Astrocyte of the spinal cord (primary cell): ENCODE measurements around the gene UBE4A.
"Not testable (repeated sequence)": the region's sequence is repeated elsewhere in the genome, so short reads cannot be mapped to it uniquely, and the experiment has no call there.

ENCODE experiments used
- DNase-seq: peaks from one replicate; pipeline ENCODE4 v3.0.0; 2011; ENCODE audit warnings: low read depth, low spot score
- H3K4me3 ChIP-seq: 2 replicates; pipeline ENCODE4 v1.5.1; 2011; ENCODE audit warnings: low read depth, mild to moderate bottlenecking, low read length, moderate library complexity
- in situ Hi-C: cut with HindIII; loops from 2 replicates; pipeline ENCODE4 v1.10.0; 2017; ENCODE audit warnings: low sequenced_read_pairs
- TF ChIP-seq, protein P1 (sequence below): IDR thresholded peaks from 2 replicates; pipeline ENCODE4 v1.5.1; 2012; ENCODE audit warnings: low read depth, mild to moderate bottlenecking, low read length, inconsistent platforms

Gene UBE4A

GRCh38 chr11:118406599-118407166 is 47.3 kb downstream of the UBE4A start:
- TF ChIP-seq, protein P1, sequence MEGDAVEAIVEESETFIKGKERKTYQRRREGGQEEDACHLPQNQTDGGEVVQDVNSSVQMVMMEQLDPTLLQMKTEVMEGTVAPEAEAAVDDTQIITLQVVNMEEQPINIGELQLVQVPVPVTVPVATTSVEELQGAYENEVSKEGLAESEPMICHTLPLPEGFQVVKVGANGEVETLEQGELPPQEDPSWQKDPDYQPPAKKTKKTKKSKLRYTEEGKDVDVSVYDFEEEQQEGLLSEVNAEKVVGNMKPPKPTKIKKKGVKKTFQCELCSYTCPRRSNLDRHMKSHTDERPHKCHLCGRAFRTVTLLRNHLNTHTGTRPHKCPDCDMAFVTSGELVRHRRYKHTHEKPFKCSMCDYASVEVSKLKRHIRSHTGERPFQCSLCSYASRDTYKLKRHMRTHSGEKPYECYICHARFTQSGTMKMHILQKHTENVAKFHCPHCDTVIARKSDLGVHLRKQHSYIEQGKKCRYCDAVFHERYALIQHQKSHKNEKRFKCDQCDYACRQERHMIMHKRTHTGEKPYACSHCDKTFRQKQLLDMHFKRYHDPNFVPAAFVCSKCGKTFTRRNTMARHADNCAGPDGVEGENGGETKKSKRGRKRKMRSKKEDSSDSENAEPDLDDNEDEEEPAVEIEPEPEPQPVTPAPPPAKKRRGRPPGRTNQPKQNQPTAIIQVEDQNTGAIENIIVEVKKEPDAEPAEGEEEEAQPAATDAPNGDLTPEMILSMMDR, result no peak
- DNase-seq, result peak; percentile 59
- in situ Hi-C loops, result no loop called here
- H3K4me3 ChIP-seq, result no peak overlapping the region

GRCh38 chr11:118410055-118410745 is 50.8 kb downstream of the UBE4A start:
- DNase-seq, result no peak
- in situ Hi-C loops, result no loop called here
- H3K4me3 ChIP-seq, result no peak overlapping the region
- TF ChIP-seq, protein P1, result no peak

GRCh38 chr11:118411530-118411929 is 52.1 kb downstream of the UBE4A start:
- TF ChIP-seq, protein P1, result no peak
- in situ Hi-C loops, result no loop called here
- no peak overlapping the region for H3K4me3 ChIP-seq
- DNase-seq, result no peak

GRCh38 chr11:118412921-118413320 is 53.5 kb downstream of the UBE4A start:
- in situ Hi-C loops, result no loop called here
- TF ChIP-seq, protein P1, result no peak
- no peak for DNase-seq
- no peak overlapping the region for H3K4me3 ChIP-seq

GRCh38 chr11:118415062-118415738 is 55.8 kb downstream of the UBE4A start:
- TF ChIP-seq, protein P1, result no peak
- in situ Hi-C loops, result no loop called here
- DNase-seq, result no peak
- H3K4me3 ChIP-seq, result no peak overlapping the region

- in situ Hi-C loops, result no loop called here
- TF ChIP-seq, protein P1, result no peak
- DNase-seq, result peak; percentile 89
- H3K4me3 ChIP-seq, result no peak overlapping the region
Measured at GRCh38 chr11:118415739-118416068, 56.3 kb downstream of the UBE4A start.

GRCh38 chr11:118416900-118417299 is 57.5 kb downstream of the UBE4A start:
- in situ Hi-C loops, DNase-seq, H3K4me3 ChIP-seq: not testable (repeated sequence)
